GM12878 (cell line): Measurements from ENCODE around the gene RRAGD. TPM values are rescaled to one million over a fixed set of nuclear protein-coding genes. Genes with fewer than 3 reads are reported as not detected.
A peak's percentile ranks its signal among the peaks of the same experiment; 100 is the strongest.
"Not testable (repeated sequence)": the region's sequence is repeated elsewhere in the genome, so short reads cannot be mapped to it uniquely, and the experiment has no call there.

ENCODE experiments used
- ATAC-seq: fragments of 200-7000 bp; cut with Tn5 transposase; 3 replicates; pipeline ENCODE4 v1.9.1; 2020; ENCODE audit warnings: mild to moderate bottlenecking, moderate library complexity
- BruUV-seq: library from RNA; stranded (reverse); fragments of 400-500 nt; replicated peaks from 2 replicates; lab custom pipeline; 2021; lab: Mats Ljungman, UMichigan
- CTCF ChIA-PET: fragments of 300-600 bp; sonication (Branson Sonifier 250); formaldehyde crosslinking; extraction: SDS; loops from one replicate; lab custom pipeline; 2021; ENCODE audit warnings: inconsistent platforms; lab: Yijun Ruan, JAX
- POLR2A ChIA-PET: fragments of 350-600 bp; formaldehyde crosslinking; extraction: SDS; loops from one replicate; lab custom pipeline; 2021; ENCODE audit warnings: inconsistent platforms; lab: Charles Lee
- RAD21 ChIA-PET: fragments of 300-600 bp; sonication (Branson Sonifier 250); formaldehyde crosslinking; loops from one replicate; lab custom pipeline; 2023; ENCODE audit warnings: antibody characterized with exemption; ENCODE audit not compliant: unreplicated experiment; lab: Charles Lee
- SMC1A ChIA-PET: fragments of 300-600 bp; sonication (Branson Sonifier 250); formaldehyde crosslinking; loops from one replicate; lab custom pipeline; 2023; ENCODE audit not compliant: unreplicated experiment, uncharacterized antibody; lab: Charles Lee
- DNase-seq: peaks from one replicate; pipeline ENCODE4 v3.0.0-alpha.2; 2011; ENCODE audit warnings: low read depth, low spot score
- FAIRE-seq: peaks from 3 replicates; lab custom pipeline; 2011; peaks lifted over from hg19 to GRCh38; lab: Jason Lieb, UNC
- H2AFZ ChIP-seq: 2 replicates; pipeline ENCODE4 v1.6.0; 2011; ENCODE audit warnings: low read depth, low read length, control low read depth; ENCODE audit not compliant: control insufficient read depth
- H3K27ac ChIP-seq: 2 replicates; pipeline ENCODE4 v1.5.1; 2011; ENCODE audit warnings: control low read depth; ENCODE audit not compliant: control insufficient read depth, insufficient read depth
- H3K27me3 ChIP-seq, 2 experiments: replicated peaks in 1 of 2; 2 replicates each; pipeline versions ENCODE4 v1.6.0 to v1.6.1; 2011; ENCODE audit warnings: low read length in 1 of 2; ENCODE audit not compliant: control insufficient read depth in 2 of 2, insufficient read depth in 2 of 2
- H3K36me3 ChIP-seq, 2 experiments: 2 replicates each; pipeline ENCODE4 v1.5.1; 2011; ENCODE audit warnings: low read length in 1 of 2; ENCODE audit not compliant: control insufficient read depth in 2 of 2, insufficient read depth in 2 of 2
- H3K4me1 ChIP-seq: 2 replicates; pipeline ENCODE4 v1.6.1; 2011; ENCODE audit warnings: mild to moderate bottlenecking, low read length, moderate library complexity, mixed read lengths; ENCODE audit not compliant: control insufficient read depth, insufficient read depth
- H3K4me2 ChIP-seq: 2 replicates; pipeline ENCODE4 v1.6.0; 2011; ENCODE audit warnings: control low read depth; ENCODE audit not compliant: control insufficient read depth, insufficient read depth
- H3K4me3 ChIP-seq: fragments of 200-600 bp; sonication (generic); 2 replicates; pipeline ENCODE4 v1.5.1; 2016
- H3K79me2 ChIP-seq: 2 replicates; pipeline ENCODE4 v1.6.0; 2011; ENCODE audit warnings: low read length; ENCODE audit not compliant: control insufficient read depth, insufficient read depth
- H3K9ac ChIP-seq: 2 replicates; pipeline ENCODE4 v1.8.0; 2011; ENCODE audit warnings: low read length, control low read depth, mixed read lengths; ENCODE audit not compliant: control insufficient read depth, insufficient read depth
- H3K9me3 ChIP-seq: replicated peaks from 3 replicates; pipeline ENCODE4 v1.5.1; 2011; ENCODE audit warnings: mild to moderate bottlenecking, low read length; ENCODE audit not compliant: control insufficient read depth, insufficient read depth
- H4K20me1 ChIP-seq: 2 replicates; pipeline ENCODE4 v1.6.0; 2011; ENCODE audit not compliant: control insufficient read depth, insufficient read depth
- WGBS: methylation state at CpG from one replicate; pipeline ENCODE4 v1.1.6; 2016; ENCODE audit warnings: low lambda C conversion rate; ENCODE audit not compliant: insufficient replicate concordance, insufficient coverage; ENCODE audit errors: missing lambda C conversion rate; 5-methylcytosine and 5-hydroxymethylcytosine counted together
- in situ Hi-C: fragments of 300-500 bp; cut with MboI; formaldehyde crosslinking; loops from 9 replicates; pipeline ENCODE4 v1.14.3; 2018; ENCODE audit warnings: mixed read lengths
- intact Hi-C: fragments of 100-400 bp; cut with micrococcal nuclease; formaldehyde crosslinking; loops from one replicate; pipeline ENCODE4 v1.14.2; 2022; ENCODE audit not compliant: unreplicated experiment
- polyA plus RNA-seq, 11 experiments: library from polyadenylated mRNA; depleted of rRNA in 4 of 11; unstranded in 6 of 11; stranded (reverse) in 5 of 11; fragments of >200 nt; fragmentation: Nextera tagmentation in 4 of 11; fragmentation: Illumina TruSeq in 1 of 11; extraction: Ambion mirVana in 4 of 11; extraction: Trizol in 1 of 11; gene quantifications; 1 replicate in 1 of 11; 2 replicates in 10 of 11; pipeline versions ENCODE4 v1.2.1 to v1.2.3, GENCODE V29; 2011 to 2016; ENCODE audit warnings: inconsistent platforms in 2 of 11, missing spikeins in 2 of 11, low read depth in 1 of 11
- total RNA-seq, 4 experiments: library from RNA; depleted of rRNA in 3 of 4; stranded (reverse); fragments of >200 nt in 3 of 4; fragmentation: Illumina TruSeq in 1 of 4; extraction: Trizol in 1 of 4; gene quantifications; 2 replicates each; pipeline versions ENCODE4 v1.2.1 to v1.2.3, GENCODE V29; 2013 to 2021
- TF ChIP-seq, protein P1 (sequence below): fragments of 150-350 bp; IDR thresholded peaks from 2 replicates; pipeline ENCODE4 v1.6.1; 2016; ENCODE audit warnings: low read depth, low read length
- TF ChIP-seq, protein P2 (sequence below): fragments of 450-650 bp; IDR thresholded peaks from 2 replicates; pipeline ENCODE4 v1.6.1; 2017; ENCODE audit warnings: borderline replicate concordance
- TF ChIP-seq, protein P3 (sequence below), 3 experiments: IDR thresholded peaks in 2 of 3; conservative IDR thresholded peaks in 1 of 3; 2 replicates each; pipeline ENCODE4 v1.5.1; 2011; ENCODE audit warnings: low read depth in 3 of 3, low read length in 3 of 3, mild to moderate bottlenecking in 3 of 3, control low read depth in 2 of 3, moderate library complexity in 2 of 3, inconsistent platforms in 1 of 3, mixed read lengths in 1 of 3; ENCODE audit not compliant: control insufficient read depth in 2 of 3, insufficient read depth in 1 of 3; ENCODE audit errors: extremely low read depth in 1 of 3

RRAGD gene
- total and polyA plus RNA-seq, 10 of the 15 experiments (the other 5 are each of a cell fraction or from before 2014, with no cell fraction given): 4.6 to 17.4 (median 8.5) TPM

DNA sequence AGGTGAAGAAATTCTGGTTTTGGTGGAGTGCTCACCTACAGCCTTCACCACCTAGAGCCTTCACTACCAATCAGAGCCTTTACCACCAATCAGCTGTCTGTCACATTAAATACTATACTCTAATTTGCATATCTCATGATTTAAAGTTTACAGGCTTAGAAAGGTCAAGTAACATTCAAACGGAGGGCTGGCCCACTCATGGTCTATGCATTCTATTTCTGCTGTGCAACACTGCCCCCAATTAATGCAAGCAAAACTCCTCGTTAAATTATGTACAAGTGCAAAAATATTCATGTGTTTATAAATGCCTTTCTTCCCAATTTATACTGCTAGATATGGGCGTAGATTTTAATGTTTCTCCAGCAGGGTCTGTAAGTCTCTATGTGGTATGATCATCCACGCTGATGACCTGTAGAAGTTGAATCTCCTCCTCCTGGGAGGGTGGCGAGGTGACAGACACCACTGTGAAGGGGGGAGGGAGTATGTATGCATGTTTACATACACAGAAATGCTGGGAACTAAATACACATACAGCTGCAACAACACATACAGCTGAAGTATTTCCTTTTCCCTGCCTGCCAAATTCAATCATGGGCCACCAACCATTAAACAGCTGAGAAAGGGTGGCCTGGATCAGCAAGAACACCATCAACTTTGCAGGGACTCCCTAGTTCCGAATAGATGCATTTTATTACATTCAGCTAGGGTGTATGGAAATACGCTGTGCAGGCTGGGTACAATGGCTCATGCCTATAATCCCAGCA, 13.1 kb downstream of the RRAGD start (continued):
- TF ChIP-seq, protein P1, sequence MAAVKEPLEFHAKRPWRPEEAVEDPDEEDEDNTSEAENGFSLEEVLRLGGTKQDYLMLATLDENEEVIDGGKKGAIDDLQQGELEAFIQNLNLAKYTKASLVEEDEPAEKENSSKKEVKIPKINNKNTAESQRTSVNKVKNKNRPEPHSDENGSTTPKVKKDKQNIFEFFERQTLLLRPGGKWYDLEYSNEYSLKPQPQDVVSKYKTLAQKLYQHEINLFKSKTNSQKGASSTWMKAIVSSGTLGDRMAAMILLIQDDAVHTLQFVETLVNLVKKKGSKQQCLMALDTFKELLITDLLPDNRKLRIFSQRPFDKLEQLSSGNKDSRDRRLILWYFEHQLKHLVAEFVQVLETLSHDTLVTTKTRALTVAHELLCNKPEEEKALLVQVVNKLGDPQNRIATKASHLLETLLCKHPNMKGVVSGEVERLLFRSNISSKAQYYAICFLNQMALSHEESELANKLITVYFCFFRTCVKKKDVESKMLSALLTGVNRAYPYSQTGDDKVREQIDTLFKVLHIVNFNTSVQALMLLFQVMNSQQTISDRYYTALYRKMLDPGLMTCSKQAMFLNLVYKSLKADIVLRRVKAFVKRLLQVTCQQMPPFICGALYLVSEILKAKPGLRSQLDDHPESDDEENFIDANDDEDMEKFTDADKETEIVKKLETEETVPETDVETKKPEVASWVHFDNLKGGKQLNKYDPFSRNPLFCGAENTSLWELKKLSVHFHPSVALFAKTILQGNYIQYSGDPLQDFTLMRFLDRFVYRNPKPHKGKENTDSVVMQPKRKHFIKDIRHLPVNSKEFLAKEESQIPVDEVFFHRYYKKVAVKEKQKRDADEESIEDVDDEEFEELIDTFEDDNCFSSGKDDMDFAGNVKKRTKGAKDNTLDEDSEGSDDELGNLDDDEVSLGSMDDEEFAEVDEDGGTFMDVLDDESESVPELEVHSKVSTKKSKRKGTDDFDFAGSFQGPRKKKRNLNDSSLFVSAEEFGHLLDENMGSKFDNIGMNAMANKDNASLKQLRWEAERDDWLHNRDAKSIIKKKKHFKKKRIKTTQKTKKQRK: no peak
- TF ChIP-seq, protein P2, sequence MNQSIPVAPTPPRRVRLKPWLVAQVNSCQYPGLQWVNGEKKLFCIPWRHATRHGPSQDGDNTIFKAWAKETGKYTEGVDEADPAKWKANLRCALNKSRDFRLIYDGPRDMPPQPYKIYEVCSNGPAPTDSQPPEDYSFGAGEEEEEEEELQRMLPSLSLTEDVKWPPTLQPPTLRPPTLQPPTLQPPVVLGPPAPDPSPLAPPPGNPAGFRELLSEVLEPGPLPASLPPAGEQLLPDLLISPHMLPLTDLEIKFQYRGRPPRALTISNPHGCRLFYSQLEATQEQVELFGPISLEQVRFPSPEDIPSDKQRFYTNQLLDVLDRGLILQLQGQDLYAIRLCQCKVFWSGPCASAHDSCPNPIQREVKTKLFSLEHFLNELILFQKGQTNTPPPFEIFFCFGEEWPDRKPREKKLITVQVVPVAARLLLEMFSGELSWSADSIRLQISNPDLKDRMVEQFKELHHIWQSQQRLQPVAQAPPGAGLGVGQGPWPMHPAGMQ: no peak

DNA sequence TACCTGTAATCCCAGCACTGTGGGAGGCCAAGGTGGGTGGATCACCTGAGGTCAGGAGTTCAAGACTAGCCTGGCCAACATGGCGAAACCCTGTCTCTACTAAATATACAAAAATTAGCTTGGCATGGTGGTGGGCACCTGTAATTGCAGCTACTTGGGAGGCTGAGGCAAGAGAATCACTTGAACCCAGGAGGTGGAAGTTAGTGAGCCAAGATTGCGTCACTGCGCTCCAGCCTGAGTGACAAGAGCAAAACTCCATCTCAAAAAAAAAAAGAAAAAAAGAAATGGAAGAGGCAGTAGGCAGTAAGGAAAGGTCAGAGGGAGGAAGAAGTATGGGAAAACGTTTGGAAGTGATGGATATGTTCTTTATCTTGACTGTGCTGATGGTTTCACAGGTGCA, 14.2 kb downstream of the RRAGD start:
- ATAC-seq, BruUV-seq, H3K36me3 ChIP-seq, CTCF ChIA-PET, H3K9me3 ChIP-seq, SMC1A ChIA-PET, POLR2A ChIA-PET, H3K4me3 ChIP-seq, H3K27ac ChIP-seq, H3K4me2 ChIP-seq, in situ Hi-C loops, FAIRE-seq, H2AFZ ChIP-seq, H4K20me1 ChIP-seq, H3K27me3 ChIP-seq, intact Hi-C loops, RAD21 ChIA-PET, DNase-seq, H3K9ac ChIP-seq: not testable (repeated sequence)
- H3K79me2 ChIP-seq: peaks cover 32% of the 10 kb centered on the region
- peaks cover 15% of the 10 kb centered on the region for H3K4me1 ChIP-seq
- 73% methylated on average over 4 of the region's 4 CpGs for WGBS
- TF ChIP-seq, protein P3, sequence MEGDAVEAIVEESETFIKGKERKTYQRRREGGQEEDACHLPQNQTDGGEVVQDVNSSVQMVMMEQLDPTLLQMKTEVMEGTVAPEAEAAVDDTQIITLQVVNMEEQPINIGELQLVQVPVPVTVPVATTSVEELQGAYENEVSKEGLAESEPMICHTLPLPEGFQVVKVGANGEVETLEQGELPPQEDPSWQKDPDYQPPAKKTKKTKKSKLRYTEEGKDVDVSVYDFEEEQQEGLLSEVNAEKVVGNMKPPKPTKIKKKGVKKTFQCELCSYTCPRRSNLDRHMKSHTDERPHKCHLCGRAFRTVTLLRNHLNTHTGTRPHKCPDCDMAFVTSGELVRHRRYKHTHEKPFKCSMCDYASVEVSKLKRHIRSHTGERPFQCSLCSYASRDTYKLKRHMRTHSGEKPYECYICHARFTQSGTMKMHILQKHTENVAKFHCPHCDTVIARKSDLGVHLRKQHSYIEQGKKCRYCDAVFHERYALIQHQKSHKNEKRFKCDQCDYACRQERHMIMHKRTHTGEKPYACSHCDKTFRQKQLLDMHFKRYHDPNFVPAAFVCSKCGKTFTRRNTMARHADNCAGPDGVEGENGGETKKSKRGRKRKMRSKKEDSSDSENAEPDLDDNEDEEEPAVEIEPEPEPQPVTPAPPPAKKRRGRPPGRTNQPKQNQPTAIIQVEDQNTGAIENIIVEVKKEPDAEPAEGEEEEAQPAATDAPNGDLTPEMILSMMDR (IDR thresholded peaks at IDR 0.05 in 2 of 3, conservative IDR thresholded peaks at IDR 0.05 in 1 of 3; ENCODE audit: control insufficient read depth in 2 of 3, extremely low read depth in 1 of 3, insufficient read depth in 1 of 3, low read depth in 3 of 3, low read length in 3 of 3): 0 out of 6 replicates have a peak, but pooled peaks of 1 of the 3 experiments have one; percentile 4
